HepG2 (cell line): ENCODE measurements around the gene ENTPD5. TPM values are rescaled to one million over a fixed set of nuclear protein-coding genes. Genes with fewer than 3 reads are reported as not detected.

ENCODE experiments used
- BORCS8-MEF2B ChIP-seq: sonication (generic); formaldehyde crosslinking; IDR thresholded peaks from 2 replicates; pipeline ENCODE4 v1.8.0; 2022; ENCODE audit warnings: mild to moderate bottlenecking, missing genetic modification reagents
- GABPA ChIP-seq, 2 experiments: IDR thresholded peaks; 2 replicates each; pipeline ENCODE4 v1.6.1; 2011 to 2016; ENCODE audit warnings: low read depth in 2 of 2, low read length in 1 of 2, missing biosample characterization in 1 of 2, missing genetic modification characterization in 1 of 2
- GPN1 ChIP-seq: sonication (generic); formaldehyde crosslinking; IDR thresholded peaks from 2 replicates; pipeline ENCODE4 v1.5.1; 2020; ENCODE audit warnings: missing genetic modification reagents, borderline replicate concordance
- HMG20B ChIP-seq: conservative IDR thresholded peaks from 2 replicates; pipeline ENCODE4 v1.6.1; 2016; ENCODE audit warnings: missing genetic modification reagents, missing compliant biosample characterization
- NCOA5 ChIP-seq: sonication (generic); formaldehyde crosslinking; IDR thresholded peaks from 2 replicates; pipeline ENCODE4 v1.4.0; 2020; ENCODE audit warnings: missing genetic modification reagents
- RARG ChIP-seq: sonication (generic); formaldehyde crosslinking; IDR thresholded peaks from 2 replicates; pipeline ENCODE4 v1.4.0; 2020; ENCODE audit warnings: low read depth, mild to moderate bottlenecking, missing genetic modification reagents
- SP1 ChIP-seq, 2 experiments: fragments of 450-650 bp in 1 of 2; sonication (generic) in 1 of 2; formaldehyde crosslinking in 1 of 2; IDR thresholded peaks; 2 replicates each; pipeline versions ENCODE4 v1.4.0 to v1.6.1; 2016 to 2020; ENCODE audit warnings: missing genetic modification reagents in 1 of 2
- SP2 ChIP-seq: sonication (generic); formaldehyde crosslinking; IDR thresholded peaks from 2 replicates; pipeline ENCODE4 v1.5.1; 2020; ENCODE audit warnings: mild to moderate bottlenecking, missing genetic modification reagents
- ZNF350 ChIP-seq: sonication (generic); formaldehyde crosslinking; IDR thresholded peaks from 2 replicates; pipeline ENCODE4 v1.4.0; 2020; ENCODE audit warnings: mild to moderate bottlenecking, low read depth, missing genetic modification reagents, borderline replicate concordance
- ZNF557 ChIP-seq: sonication (generic); formaldehyde crosslinking; IDR thresholded peaks from 2 replicates; pipeline ENCODE4 v1.4.0; 2020; ENCODE audit warnings: missing genetic modification reagents
- ZNF570 ChIP-seq: sonication (generic); formaldehyde crosslinking; IDR thresholded peaks from 2 replicates; pipeline ENCODE4 v1.4.0; 2020; ENCODE audit warnings: mild to moderate bottlenecking, missing genetic modification reagents, borderline replicate concordance
- ZSCAN20 ChIP-seq: sonication (generic); formaldehyde crosslinking; IDR thresholded peaks from 2 replicates; pipeline ENCODE4 v1.4.0; 2020; ENCODE audit warnings: missing genetic modification reagents, mild to moderate bottlenecking, borderline replicate concordance
- polyA plus RNA-seq, 8 experiments: library from polyadenylated mRNA; depleted of rRNA in 3 of 8; stranded (reverse) in 7 of 8; unstranded in 1 of 8; fragments of >200 nt; fragmentation: Illumina TruSeq in 4 of 8; extraction: Trizol in 4 of 8; gene quantifications; 2 replicates each; pipeline versions ENCODE4 v1.2.1 to v1.2.3, GENCODE V29; 2011 to 2016; ENCODE audit warnings: low read depth in 4 of 8, missing spikeins in 1 of 8, mixed read lengths in 1 of 8; ENCODE audit not compliant: insufficient read depth in 1 of 8
- total RNA-seq, 5 experiments: library from RNA; depleted of rRNA; stranded (reverse); fragments of >200 nt; fragmentation: Illumina TruSeq; extraction: Trizol; gene quantifications; 2 replicates each; pipeline ENCODE4 v1.2.3, GENCODE V29; 2016; ENCODE audit warnings: low read depth in 1 of 5
- TF ChIP-seq, protein P1 (sequence below): sonication (generic); formaldehyde crosslinking; IDR thresholded peaks from 2 replicates; pipeline ENCODE4 v1.5.0; 2020; ENCODE audit warnings: missing genetic modification reagents, mild to moderate bottlenecking, borderline replicate concordance
- TF ChIP-seq, protein P2 (sequence below): sonication (generic); formaldehyde crosslinking; IDR thresholded peaks from 2 replicates; pipeline ENCODE4 v1.4.0; 2020; ENCODE audit warnings: missing genetic modification reagents
- TF ChIP-seq, protein P3 (sequence below): IDR thresholded peaks from 2 replicates; pipeline ENCODE4 v1.6.1; 2016; ENCODE audit warnings: mild to moderate bottlenecking
- TF ChIP-seq, protein P4 (sequence below): sonication (generic); formaldehyde crosslinking; conservative IDR thresholded peaks from 2 replicates; pipeline ENCODE4 v1.8.0; 2022; ENCODE audit warnings: missing genetic modification reagents
- TF ChIP-seq, protein P5 (sequence below): sonication (generic); formaldehyde crosslinking; IDR thresholded peaks from 2 replicates; pipeline ENCODE4 v1.5.0; 2020; ENCODE audit warnings: mild to moderate bottlenecking, low read depth, missing genetic modification reagents, borderline replicate concordance
- TF ChIP-seq, protein P6 (sequence below): sonication (generic); formaldehyde crosslinking; IDR thresholded peaks from 2 replicates; pipeline ENCODE4 v1.5.1; 2020; ENCODE audit warnings: missing genetic modification reagents, mild to moderate bottlenecking, borderline replicate concordance

The ENTPD5 gene
- total and polyA plus RNA-seq, 2 of the 13 experiments (the other 11 are each of a cell fraction or from before 2014, with no cell fraction given) = 33.8 to 43.3 TPM

DNA sequence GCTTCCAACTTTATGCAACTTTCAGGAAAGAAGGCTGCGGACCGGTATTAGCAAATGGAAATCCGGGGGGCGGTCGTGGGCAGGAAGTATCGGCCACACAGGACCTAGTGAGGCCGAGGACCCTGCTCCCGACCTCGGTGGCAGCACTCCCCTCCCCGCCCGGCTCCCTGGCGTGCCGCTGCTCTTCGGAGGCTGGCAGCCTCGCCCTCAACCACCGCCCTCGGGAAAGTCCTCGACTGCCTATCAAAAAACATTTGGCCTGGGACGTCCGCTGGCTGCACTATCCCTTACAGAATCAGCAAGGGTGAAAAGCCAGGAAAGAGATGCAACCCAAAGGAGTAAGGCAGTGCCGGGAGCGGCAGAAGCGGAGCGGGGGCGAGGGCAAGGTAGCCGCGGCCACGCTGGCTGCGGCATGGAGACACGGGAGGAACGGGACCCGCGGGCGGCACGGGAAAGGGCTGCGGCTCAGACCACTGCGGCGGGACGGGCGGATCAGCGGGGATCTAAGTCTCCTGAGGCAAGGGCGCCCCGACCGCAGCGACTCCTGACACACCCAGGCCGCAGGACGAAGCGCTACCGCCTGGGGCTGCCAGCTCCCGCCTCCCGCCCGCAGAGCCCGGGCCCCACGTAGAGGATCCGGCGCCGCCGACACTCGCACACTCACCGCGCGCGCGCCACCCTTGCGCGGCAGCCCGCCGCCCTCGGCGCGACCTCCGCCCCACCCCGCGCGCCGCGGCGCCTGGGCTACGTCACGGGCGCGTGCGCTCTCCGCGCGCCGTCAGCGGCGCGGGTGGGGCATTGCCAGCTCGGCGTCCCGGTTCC, at the start of gene ENTPD5, which contains the start of gene BBOF1 (continued):
- TF ChIP-seq, protein P1, sequence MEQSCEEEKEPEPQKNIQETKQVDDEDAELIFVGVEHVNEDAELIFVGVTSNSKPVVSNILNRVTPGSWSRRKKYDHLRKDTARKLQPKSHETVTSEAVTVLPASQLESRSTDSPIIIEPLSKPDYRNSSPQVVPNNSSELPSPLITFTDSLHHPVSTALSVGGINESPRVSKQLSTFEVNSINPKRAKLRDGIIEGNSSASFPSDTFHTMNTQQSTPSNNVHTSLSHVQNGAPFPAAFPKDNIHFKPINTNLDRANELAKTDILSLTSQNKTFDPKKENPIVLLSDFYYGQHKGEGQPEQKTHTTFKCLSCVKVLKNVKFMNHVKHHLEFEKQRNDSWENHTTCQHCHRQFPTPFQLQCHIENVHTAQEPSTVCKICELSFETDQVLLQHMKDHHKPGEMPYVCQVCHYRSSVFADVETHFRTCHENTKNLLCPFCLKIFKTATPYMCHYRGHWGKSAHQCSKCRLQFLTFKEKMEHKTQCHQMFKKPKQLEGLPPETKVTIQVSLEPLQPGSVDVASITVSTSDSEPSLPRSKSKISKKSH (CRISPR knock-in tag) = peak; percentile 77
- TF ChIP-seq, protein P2, sequence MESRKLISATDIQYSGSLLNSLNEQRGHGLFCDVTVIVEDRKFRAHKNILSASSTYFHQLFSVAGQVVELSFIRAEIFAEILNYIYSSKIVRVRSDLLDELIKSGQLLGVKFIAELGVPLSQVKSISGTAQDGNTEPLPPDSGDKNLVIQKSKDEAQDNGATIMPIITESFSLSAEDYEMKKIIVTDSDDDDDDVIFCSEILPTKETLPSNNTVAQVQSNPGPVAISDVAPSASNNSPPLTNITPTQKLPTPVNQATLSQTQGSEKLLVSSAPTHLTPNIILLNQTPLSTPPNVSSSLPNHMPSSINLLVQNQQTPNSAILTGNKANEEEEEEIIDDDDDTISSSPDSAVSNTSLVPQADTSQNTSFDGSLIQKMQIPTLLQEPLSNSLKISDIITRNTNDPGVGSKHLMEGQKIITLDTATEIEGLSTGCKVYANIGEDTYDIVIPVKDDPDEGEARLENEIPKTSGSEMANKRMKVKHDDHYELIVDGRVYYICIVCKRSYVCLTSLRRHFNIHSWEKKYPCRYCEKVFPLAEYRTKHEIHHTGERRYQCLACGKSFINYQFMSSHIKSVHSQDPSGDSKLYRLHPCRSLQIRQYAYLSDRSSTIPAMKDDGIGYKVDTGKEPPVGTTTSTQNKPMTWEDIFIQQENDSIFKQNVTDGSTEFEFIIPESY (CRISPR knock-in tag) = no peak
- TF ChIP-seq RARG = no peak
- TF ChIP-seq ZNF557 (CRISPR knock-in tag) = no peak
- no peak for TF ChIP-seq NCOA5 (CRISPR knock-in tag)
- no peak for TF ChIP-seq ZNF570 (CRISPR knock-in tag)
- TF ChIP-seq, protein P3, sequence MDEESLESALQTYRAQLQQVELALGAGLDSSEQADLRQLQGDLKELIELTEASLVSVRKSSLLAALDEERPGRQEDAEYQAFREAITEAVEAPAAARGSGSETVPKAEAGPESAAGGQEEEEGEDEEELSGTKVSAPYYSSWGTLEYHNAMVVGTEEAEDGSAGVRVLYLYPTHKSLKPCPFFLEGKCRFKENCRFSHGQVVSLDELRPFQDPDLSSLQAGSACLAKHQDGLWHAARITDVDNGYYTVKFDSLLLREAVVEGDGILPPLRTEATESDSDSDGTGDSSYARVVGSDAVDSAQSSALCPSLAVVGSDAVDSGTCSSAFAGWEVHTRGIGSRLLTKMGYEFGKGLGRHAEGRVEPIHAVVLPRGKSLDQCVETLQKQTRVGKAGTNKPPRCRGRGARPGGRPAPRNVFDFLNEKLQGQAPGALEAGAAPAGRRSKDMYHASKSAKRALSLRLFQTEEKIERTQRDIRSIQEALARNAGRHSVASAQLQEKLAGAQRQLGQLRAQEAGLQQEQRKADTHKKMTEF (CRISPR knock-in tag) = peak; percentile 66; the same call in 1 of the 2 replicates
- 0 out of 2 replicates have a peak, but pooled peaks have one; percentile 37 for TF ChIP-seq ZNF350 (CRISPR knock-in tag)
- TF ChIP-seq SP2 (CRISPR knock-in tag) = peak; percentile 56
- TF ChIP-seq, protein P4, sequence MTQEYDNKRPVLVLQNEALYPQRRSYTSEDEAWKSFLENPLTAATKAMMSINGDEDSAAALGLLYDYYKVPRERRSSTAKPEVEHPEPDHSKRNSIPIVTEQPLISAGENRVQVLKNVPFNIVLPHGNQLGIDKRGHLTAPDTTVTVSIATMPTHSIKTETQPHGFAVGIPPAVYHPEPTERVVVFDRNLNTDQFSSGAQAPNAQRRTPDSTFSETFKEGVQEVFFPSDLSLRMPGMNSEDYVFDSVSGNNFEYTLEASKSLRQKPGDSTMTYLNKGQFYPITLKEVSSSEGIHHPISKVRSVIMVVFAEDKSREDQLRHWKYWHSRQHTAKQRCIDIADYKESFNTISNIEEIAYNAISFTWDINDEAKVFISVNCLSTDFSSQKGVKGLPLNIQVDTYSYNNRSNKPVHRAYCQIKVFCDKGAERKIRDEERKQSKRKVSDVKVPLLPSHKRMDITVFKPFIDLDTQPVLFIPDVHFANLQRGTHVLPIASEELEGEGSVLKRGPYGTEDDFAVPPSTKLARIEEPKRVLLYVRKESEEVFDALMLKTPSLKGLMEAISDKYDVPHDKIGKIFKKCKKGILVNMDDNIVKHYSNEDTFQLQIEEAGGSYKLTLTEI (CRISPR knock-in tag) = no peak
- TF ChIP-seq HMG20B (CRISPR knock-in tag) = no peak
- TF ChIP-seq SP1 (IDR thresholded peaks at IDR 0.05) = no peak
- TF ChIP-seq SP1 (CRISPR knock-in tag; IDR thresholded peaks at IDR 0.05) = no peak
- TF ChIP-seq GABPA (IDR thresholded peaks at IDR 0.05; ENCODE audit: low read depth, low read length) = no peak
- TF ChIP-seq GABPA (CRISPR knock-in tag; IDR thresholded peaks at IDR 0.05; ENCODE audit: low read depth) = peak; percentile 26; the same call in 1 of the 2 replicates
- peak; percentile 45; the same call in 1 of the 2 replicates for TF ChIP-seq BORCS8-MEF2B (CRISPR knock-in tag)
- TF ChIP-seq ZSCAN20 (CRISPR knock-in tag) = no peak; the same call in 1 of the 2 replicates
- TF ChIP-seq, protein P5, sequence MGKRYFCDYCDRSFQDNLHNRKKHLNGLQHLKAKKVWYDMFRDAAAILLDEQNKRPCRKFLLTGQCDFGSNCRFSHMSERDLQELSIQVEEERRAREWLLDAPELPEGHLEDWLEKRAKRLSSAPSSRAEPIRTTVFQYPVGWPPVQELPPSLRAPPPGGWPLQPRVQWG = no peak
- TF ChIP-seq, protein P6, sequence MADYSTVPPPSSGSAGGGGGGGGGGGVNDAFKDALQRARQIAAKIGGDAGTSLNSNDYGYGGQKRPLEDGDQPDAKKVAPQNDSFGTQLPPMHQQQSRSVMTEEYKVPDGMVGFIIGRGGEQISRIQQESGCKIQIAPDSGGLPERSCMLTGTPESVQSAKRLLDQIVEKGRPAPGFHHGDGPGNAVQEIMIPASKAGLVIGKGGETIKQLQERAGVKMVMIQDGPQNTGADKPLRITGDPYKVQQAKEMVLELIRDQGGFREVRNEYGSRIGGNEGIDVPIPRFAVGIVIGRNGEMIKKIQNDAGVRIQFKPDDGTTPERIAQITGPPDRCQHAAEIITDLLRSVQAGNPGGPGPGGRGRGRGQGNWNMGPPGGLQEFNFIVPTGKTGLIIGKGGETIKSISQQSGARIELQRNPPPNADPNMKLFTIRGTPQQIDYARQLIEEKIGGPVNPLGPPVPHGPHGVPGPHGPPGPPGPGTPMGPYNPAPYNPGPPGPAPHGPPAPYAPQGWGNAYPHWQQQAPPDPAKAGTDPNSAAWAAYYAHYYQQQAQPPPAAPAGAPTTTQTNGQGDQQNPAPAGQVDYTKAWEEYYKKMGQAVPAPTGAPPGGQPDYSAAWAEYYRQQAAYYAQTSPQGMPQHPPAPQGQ (CRISPR knock-in tag) = no peak
- no peak for TF ChIP-seq GPN1 (CRISPR knock-in tag)
